Choroid plexus epithelial cell (primary cell): Measurements from ENCODE around the gene ALG11.

Experiments used
- DNase-seq: peaks from one replicate; pipeline ENCODE4 v3.0.0-alpha.2; 2010; ENCODE audit warnings: low read depth
- H3K4me3 ChIP-seq: 2 replicates; pipeline ENCODE4 v1.5.1; 2011; ENCODE audit warnings: low read depth, mild to moderate bottlenecking, control low read depth, low read length, moderate library complexity
- TF ChIP-seq, protein P1 (sequence below): conservative IDR thresholded peaks from 2 replicates; pipeline ENCODE4 v1.5.1; 2011; ENCODE audit warnings: low read depth, mild to moderate bottlenecking, control low read depth, inconsistent platforms, low read length, moderate library complexity

ALG11 gene

DNA sequence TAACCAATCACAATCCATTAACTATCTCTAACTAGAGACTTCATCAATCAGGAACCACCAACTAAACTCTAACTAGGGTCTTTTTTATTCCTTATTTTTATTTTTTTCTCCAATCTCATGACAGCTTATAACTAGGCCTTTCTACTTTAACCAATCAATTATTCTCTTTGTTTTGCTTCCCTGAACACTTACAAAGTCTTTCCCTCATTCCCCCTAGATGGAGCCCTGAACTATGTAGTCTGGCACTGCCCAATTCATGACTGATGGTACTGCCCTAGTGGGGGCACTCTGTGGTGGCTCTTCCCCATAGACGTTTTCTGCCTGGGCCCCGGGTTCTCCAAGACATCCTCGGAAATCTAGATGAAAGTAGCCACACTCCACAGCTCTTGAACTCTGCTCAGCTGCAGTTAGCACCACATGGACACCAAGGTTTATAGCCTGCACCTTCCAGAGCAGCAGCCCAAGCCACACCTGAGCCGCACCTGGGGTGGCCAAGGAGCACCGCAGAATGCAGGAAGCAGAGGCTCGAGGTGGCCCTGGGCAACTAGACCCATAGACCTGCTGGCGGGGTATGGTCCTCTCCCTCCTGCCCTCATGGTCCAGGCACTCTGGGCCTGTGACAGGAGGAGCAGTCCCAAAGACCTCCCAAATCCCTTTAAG lies 7.6 kb upstream of the ALG11 start:
- DNase-seq: no peak
- TF ChIP-seq, protein P1, sequence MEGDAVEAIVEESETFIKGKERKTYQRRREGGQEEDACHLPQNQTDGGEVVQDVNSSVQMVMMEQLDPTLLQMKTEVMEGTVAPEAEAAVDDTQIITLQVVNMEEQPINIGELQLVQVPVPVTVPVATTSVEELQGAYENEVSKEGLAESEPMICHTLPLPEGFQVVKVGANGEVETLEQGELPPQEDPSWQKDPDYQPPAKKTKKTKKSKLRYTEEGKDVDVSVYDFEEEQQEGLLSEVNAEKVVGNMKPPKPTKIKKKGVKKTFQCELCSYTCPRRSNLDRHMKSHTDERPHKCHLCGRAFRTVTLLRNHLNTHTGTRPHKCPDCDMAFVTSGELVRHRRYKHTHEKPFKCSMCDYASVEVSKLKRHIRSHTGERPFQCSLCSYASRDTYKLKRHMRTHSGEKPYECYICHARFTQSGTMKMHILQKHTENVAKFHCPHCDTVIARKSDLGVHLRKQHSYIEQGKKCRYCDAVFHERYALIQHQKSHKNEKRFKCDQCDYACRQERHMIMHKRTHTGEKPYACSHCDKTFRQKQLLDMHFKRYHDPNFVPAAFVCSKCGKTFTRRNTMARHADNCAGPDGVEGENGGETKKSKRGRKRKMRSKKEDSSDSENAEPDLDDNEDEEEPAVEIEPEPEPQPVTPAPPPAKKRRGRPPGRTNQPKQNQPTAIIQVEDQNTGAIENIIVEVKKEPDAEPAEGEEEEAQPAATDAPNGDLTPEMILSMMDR: no peak
- H3K4me3 ChIP-seq: no peak overlapping the region

DNA sequence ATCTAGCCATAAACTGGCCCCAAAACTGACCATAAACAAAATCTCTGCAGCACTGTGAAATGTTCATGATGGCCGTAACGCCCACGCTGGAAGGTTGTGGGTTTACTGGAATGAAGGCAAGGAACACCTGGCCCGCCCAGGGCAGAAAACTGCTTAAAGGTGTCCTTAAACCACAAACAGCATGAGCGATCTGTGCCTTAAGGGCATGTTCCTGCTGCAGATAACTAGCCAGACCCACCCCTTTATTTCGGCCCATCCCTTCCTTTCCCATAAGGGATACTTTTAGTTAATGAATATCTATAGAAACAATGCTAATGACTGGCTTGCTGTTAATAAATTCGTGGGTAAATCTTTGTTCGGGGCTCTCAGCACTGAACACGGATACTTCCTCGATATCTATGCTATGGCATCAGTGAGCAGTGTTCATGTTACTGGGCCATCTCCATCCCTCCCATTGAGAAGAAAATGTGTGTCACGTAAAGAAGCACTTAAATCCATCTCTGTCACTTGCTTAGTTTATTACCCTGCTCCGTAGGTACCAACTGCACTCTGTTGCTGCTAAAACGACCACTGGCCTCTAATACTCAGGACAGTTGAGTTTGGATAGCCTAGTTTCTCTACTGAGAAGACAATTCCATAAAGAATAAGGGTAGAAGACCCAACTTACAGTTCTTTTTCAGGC lies 6.2 kb upstream of the ALG11 start:
- H3K4me3 ChIP-seq: no peak overlapping the region
- DNase-seq: no peak
- TF ChIP-seq, protein P1: no peak

GRCh38 chr13:52006523-52007245 lies 5.5 kb upstream of the ALG11 start:
- H3K4me3 ChIP-seq: no peak overlapping the region
- DNase-seq: peak; percentile 27
- TF ChIP-seq, protein P1: no peak

DNA sequence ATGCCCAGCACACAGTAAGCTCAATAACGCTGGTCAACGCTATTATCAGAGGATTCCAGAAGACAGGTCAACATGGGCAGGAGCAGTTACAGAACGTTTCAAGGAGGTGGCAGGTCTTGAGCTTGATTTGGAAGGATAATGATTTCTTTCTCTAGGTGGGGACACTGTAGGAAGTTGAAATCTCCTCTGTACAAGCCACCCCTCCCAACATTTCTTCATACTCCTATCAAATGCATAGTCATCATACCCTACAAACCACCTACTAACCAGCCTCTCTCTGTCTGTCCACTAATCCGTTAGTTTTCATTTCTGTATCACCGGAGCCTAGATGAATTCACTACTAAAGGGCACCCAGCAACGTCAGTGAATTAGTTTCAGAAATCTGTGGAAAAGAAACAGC lies 2.3 kb upstream of the ALG11 start:
- no peak overlapping the region for H3K4me3 ChIP-seq
- DNase-seq: no peak
- TF ChIP-seq, protein P1: no peak

DNA sequence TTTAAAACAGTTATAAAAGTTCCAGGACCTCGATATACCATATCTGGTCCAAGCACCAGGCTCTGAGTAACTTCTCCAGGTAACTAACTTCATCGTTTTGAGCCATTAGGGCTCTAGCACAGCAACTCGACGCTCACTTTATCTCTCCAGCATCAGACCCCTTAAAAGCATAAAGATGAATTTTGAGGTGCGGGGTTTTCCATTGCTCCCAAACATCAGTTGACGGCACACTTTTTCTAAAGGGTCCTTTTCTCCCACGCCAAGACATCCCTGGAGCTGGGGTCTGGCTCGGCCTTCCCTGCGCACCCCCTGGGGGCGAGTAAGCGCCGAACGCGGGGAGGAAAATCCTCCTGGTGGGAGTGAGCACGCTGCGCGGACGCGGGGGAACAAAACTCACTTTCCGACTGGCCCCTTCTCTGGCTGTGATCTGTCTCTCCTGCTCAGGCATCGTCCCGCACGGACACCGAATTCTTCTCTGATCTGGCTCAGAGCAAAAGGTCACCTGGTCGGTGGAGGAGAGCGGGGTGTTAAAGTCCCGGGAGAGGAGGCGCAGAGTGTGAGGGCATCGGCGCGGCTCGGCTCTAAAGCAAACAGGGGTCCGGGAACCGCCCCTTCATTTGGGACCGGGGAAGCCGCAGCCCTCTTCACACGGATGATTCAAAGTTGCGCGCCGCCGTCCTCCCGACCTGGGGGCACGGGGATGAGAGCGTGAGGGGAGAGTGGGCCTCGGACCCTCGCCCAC lies 1.1 kb upstream of the ALG11 start, which contains the start of gene ATP7B:
Gene ATP7B (minus strand): TSS at position 561 of the 742 bp plus-strand sequence. CDS start 113 bp downstream, at position 448.
- no peak for DNase-seq
- peak within 1 kb of the TSS; percentile 97 for H3K4me3 ChIP-seq
- TF ChIP-seq, protein P1: peak; percentile 36

DNA sequence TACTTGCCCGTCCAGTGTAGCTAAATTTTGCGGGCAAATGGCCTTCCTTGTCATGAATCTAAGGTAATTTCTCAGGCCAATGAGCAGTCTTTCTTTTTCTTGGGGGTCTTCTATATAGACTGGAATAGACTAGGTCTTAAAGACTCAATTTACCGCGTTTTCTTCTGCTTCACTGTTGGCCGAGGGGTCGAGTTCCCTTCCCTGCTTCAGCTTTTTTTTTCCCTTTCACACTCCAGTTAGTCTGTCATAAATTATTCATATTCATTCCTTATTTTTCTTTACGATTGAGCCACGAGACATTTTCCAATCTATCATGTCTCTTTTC lies 276 bp downstream of the ALG11 start:
- TF ChIP-seq, protein P1: no peak
- H3K4me3 ChIP-seq: peak overlapping the region; percentile 97
- DNase-seq: no peak
